NCI-H526 (cell line): ENCODE results near the gene FBF1.
A peak's percentile ranks its signal among the peaks of the same experiment; 100 is the strongest.

Experiments
- DNase-seq, 2 experiments: peaks; one replicate each; lab custom pipeline; 2025; lab: John Stamatoyannopoulos, UW

FBF1 gene

GRCh38 chr17:75959051-75959838, 18.4 kb upstream of the FBF1 start:
- no peak for DNase-seq

GRCh38 chr17:75950855-75951554, 10.2 kb upstream of the FBF1 start:
- no peak for DNase-seq

- no peak for DNase-seq
Observed at GRCh38 chr17:75950421-75950820, 9.6 kb upstream of the FBF1 start.

- no peak for DNase-seq
Observed at GRCh38 chr17:75945211-75945610, 4.4 kb upstream of the FBF1 start.

- DNase-seq, result no peak
Observed at GRCh38 chr17:75943491-75943890, 2.6 kb upstream of the FBF1 start.

- no peak for DNase-seq
Observed at GRCh38 chr17:75942473-75942872, 1.6 kb upstream of the FBF1 start.

- no peak for DNase-seq
Observed at GRCh38 chr17:75941442-75941819, 589 bp upstream of the FBF1 start.

GRCh38 chr17:75937652-75938051, 3.2 kb downstream of the FBF1 start:
- DNase-seq, result no peak

- DNase-seq, result no peak
Observed at GRCh38 chr17:75933808-75934207, 7.0 kb downstream of the FBF1 start.

GRCh38 chr17:75932852-75933251, 8.0 kb downstream of the FBF1 start:
- DNase-seq, result no peak

- no peak for DNase-seq
Observed at GRCh38 chr17:75931062-75931461, 9.8 kb downstream of the FBF1 start.

GRCh38 chr17:75927286-75927922, 13.4 kb downstream of the FBF1 start:
- DNase-seq, result peak in 1 of 2 experiments; percentile 50

GRCh38 chr17:75926456-75926855, 14.4 kb downstream of the FBF1 start:
- DNase-seq, result no peak

- no peak for DNase-seq
Observed at GRCh38 chr17:75925912-75926311, 14.9 kb downstream of the FBF1 start.

GRCh38 chr17:75925103-75925502, 15.7 kb downstream of the FBF1 start:
- no peak for DNase-seq

GRCh38 chr17:75922963-75923874, 17.6 kb downstream of the FBF1 start:
- no peak for DNase-seq

- no peak for DNase-seq
Observed at GRCh38 chr17:75922173-75922961, 18.5 kb downstream of the FBF1 start.

- no peak for DNase-seq
Observed at GRCh38 chr17:75921596-75921995, 19.2 kb downstream of the FBF1 start.

- no peak for DNase-seq
Observed at GRCh38 chr17:75920045-75920560, 20.7 kb downstream of the FBF1 start.

GRCh38 chr17:75919611-75920010, 21.2 kb downstream of the FBF1 start:
- DNase-seq, result no peak

- no peak for DNase-seq
Observed at GRCh38 chr17:75917917-75918445, 22.9 kb downstream of the FBF1 start.
